Measurements from ENCODE around the gene SYT7. TPM values are rescaled to one million over a fixed set of nuclear protein-coding genes. Genes with fewer than 3 reads are reported as not detected.

SYT7 gene
- total RNA-seq, 1 donor from 2014 or later = 3.4 TPM

- H3K27ac ChIP-seq = no peak overlapping the region
- no peak for DNase-seq (ENCODE audit: extremely low spot score in 2 of 2)
- no peaks in the 10 kb centered on the region for H3K27me3 ChIP-seq
- TF ChIP-seq POLR2A (IDR thresholded peaks at IDR 0.05) = no peak
- TF ChIP-seq POLR2AphosphoS5 (IDR thresholded peaks at IDR 0.05; ENCODE audit: insufficient read depth in 1 of 2, low read depth in 1 of 2) = no peak
- no peak for TF ChIP-seq CTCF (IDR thresholded peaks at IDR 0.05)
- no peak overlapping the region for H3K4me3 ChIP-seq
- H3K36me3 ChIP-seq = no peaks in the 10 kb centered on the region
- H3K9me3 ChIP-seq = no peaks in the 10 kb centered on the region
- H3K4me1 ChIP-seq = no peaks in the 10 kb centered on the region
- intact Hi-C loops (cut with DNase I) = no loop called here
Observed at GRCh38 chr11:61547246-61547645, 33.6 kb downstream of the SYT7 start.

- no peaks in the 10 kb centered on the region for H3K27me3 ChIP-seq
- no peak overlapping the region for H3K4me3 ChIP-seq
- H3K4me1 ChIP-seq = no peaks in the 10 kb centered on the region
- no peaks in the 10 kb centered on the region for H3K36me3 ChIP-seq
- H3K27ac ChIP-seq = no peak overlapping the region
- intact Hi-C loops (cut with DNase I) = no loop called here
- no peak for DNase-seq (ENCODE audit: extremely low spot score in 2 of 2)
- H3K9me3 ChIP-seq = no peaks in the 10 kb centered on the region
- TF ChIP-seq CTCF (IDR thresholded peaks at IDR 0.05) (no peak), POLR2A (IDR thresholded peaks at IDR 0.05) (no peak), POLR2AphosphoS5 (IDR thresholded peaks at IDR 0.05; ENCODE audit: insufficient read depth in 1 of 2, low read depth in 1 of 2) (no peak)
Observed at GRCh38 chr11:61546663-61547062, 34.2 kb downstream of the SYT7 start.

- Histone ChIP-seq H3K27me3 (no peaks in the 10 kb centered on the region), H3K27ac (no peak overlapping the region), H3K36me3 (no peaks in the 10 kb centered on the region), H3K9me3 (no peaks in the 10 kb centered on the region), H3K4me1 (no peaks in the 10 kb centered on the region), H3K4me3 (no peak overlapping the region)
- intact Hi-C loops (cut with DNase I) = no loop called here
- no peak for DNase-seq (ENCODE audit: extremely low spot score in 2 of 2)
- no peak for TF ChIP-seq POLR2AphosphoS5 (IDR thresholded peaks at IDR 0.05; ENCODE audit: insufficient read depth in 1 of 2, low read depth in 1 of 2)
- TF ChIP-seq CTCF (IDR thresholded peaks at IDR 0.05) = no peak
- TF ChIP-seq POLR2A (IDR thresholded peaks at IDR 0.05) = no peak
Observed at GRCh38 chr11:61545921-61546320, 35.0 kb downstream of the SYT7 start.

- intact Hi-C loops (cut with DNase I) = no loop called here
- Histone ChIP-seq H3K27ac (no peak overlapping the region), H3K4me1 (no peaks in the 10 kb centered on the region), H3K36me3 (no peaks in the 10 kb centered on the region), H3K27me3 (no peaks in the 10 kb centered on the region), H3K4me3 (no peak overlapping the region), H3K9me3 (no peaks in the 10 kb centered on the region)
- no peak for TF ChIP-seq POLR2AphosphoS5 (IDR thresholded peaks at IDR 0.05; ENCODE audit: insufficient read depth in 1 of 2, low read depth in 1 of 2)
- no peak for TF ChIP-seq POLR2A (IDR thresholded peaks at IDR 0.05)
- no peak for TF ChIP-seq CTCF (IDR thresholded peaks at IDR 0.05)
- DNase-seq (ENCODE audit: extremely low spot score in 2 of 2) = no peak
Observed at GRCh38 chr11:61545341-61545740, 35.5 kb downstream of the SYT7 start.

GRCh38 chr11:61544466-61544865 lies 36.4 kb downstream of the SYT7 start:
- Histone ChIP-seq H3K27me3 (no peaks in the 10 kb centered on the region), H3K4me3 (no peak overlapping the region), H3K4me1 (no peaks in the 10 kb centered on the region), H3K27ac (no peak overlapping the region), H3K9me3 (no peaks in the 10 kb centered on the region), H3K36me3 (no peaks in the 10 kb centered on the region)
- intact Hi-C loops (cut with DNase I) = no loop called here
- TF ChIP-seq POLR2AphosphoS5 (IDR thresholded peaks at IDR 0.05; ENCODE audit: insufficient read depth in 1 of 2, low read depth in 1 of 2) (no peak), CTCF (IDR thresholded peaks at IDR 0.05) (no peak), POLR2A (IDR thresholded peaks at IDR 0.05) (no peak)
- no peak for DNase-seq (ENCODE audit: extremely low spot score in 2 of 2)
